SU-DHL-6 (cell line): ENCODE measurements around the gene POLR1A.

Experiments used
- H2AFZ ChIP-seq: fragments of 200-600 bp; sonication (generic); 2 replicates; pipeline ENCODE4 v1.6.1; 2014; ENCODE audit warnings: low read depth, mild to moderate bottlenecking, moderate library complexity, mixed read lengths, antibody characterized with exemption, low read length; ENCODE audit not compliant: severe bottlenecking
- H3F3A ChIP-seq: fragments of 200-600 bp; shearing (Covaris generic); 2 replicates; pipeline ENCODE4 v1.6.0; 2016; ENCODE audit warnings: antibody characterized with exemption, mild to moderate bottlenecking; ENCODE audit not compliant: insufficient read depth
- H3K27ac ChIP-seq: fragments of 200-600 bp; sonication (generic); 2 replicates; pipeline ENCODE4 v1.5.1; 2016; ENCODE audit warnings: low read depth, mild to moderate bottlenecking, low read length, moderate library complexity, mixed read lengths
- H3K27me3 ChIP-seq: fragments of 200-600 bp; sonication (generic), shearing (Covaris generic); 2 replicates; pipeline ENCODE4 v1.6.0; 2014; ENCODE audit warnings: mild to moderate bottlenecking, low read length
- H3K36me3 ChIP-seq: fragments of 200-600 bp; sonication (generic); 2 replicates; pipeline ENCODE4 v1.6.1; 2014; ENCODE audit warnings: mild to moderate bottlenecking, low read length, mixed read lengths
- H3K4me2 ChIP-seq: fragments of 300-600, 200-600 bp; shearing (Covaris generic), sonication (generic); 2 replicates; pipeline ENCODE4 v1.6.0; 2014; ENCODE audit warnings: low read length, low read depth, mild to moderate bottlenecking; ENCODE audit not compliant: poor library complexity, severe bottlenecking
- H3K4me3 ChIP-seq: fragments of 200-600 bp; sonication (generic); 2 replicates; pipeline ENCODE4 v1.5.1; 2014; ENCODE audit warnings: antibody characterized with exemption, low read length, mild to moderate bottlenecking, mixed read lengths; ENCODE audit not compliant: insufficient read depth, poor library complexity, severe bottlenecking
- H3K79me2 ChIP-seq: fragments of 200-600 bp; sonication (generic); 2 replicates; pipeline ENCODE4 v1.6.1; 2014; ENCODE audit warnings: mild to moderate bottlenecking, low read length, moderate library complexity; ENCODE audit not compliant: insufficient read depth
- H3K9ac ChIP-seq: fragments of 200-600 bp; sonication (generic); 2 replicates; pipeline ENCODE4 v1.7.0; 2014; ENCODE audit warnings: mild to moderate bottlenecking, low read length
- H3K9me2 ChIP-seq: fragments of 200-600 bp; sonication (generic); replicated peaks from 2 replicates; pipeline ENCODE4 v1.6.1; 2014; ENCODE audit warnings: low read length; ENCODE audit not compliant: insufficient read depth
- H3K9me3 ChIP-seq: fragments of 200-600 bp; sonication (generic); 2 replicates; pipeline ENCODE4 v1.6.1; 2014; ENCODE audit warnings: low read length, mixed read lengths; ENCODE audit not compliant: insufficient read depth
- H4K20me1 ChIP-seq: fragments of 200-600 bp; sonication (generic); 2 replicates; pipeline ENCODE4 v1.6.1; 2014; ENCODE audit warnings: low read depth, mild to moderate bottlenecking, antibody characterized with exemption, low read length, moderate library complexity, mixed read lengths
- EZH2phosphoT487 ChIP-seq: fragments of 200-600 bp; sonication (generic), shearing (Covaris generic); conservative IDR thresholded peaks from 2 replicates; pipeline ENCODE4 v1.6.1; 2018; ENCODE audit warnings: mild to moderate bottlenecking, antibody characterized with exemption, low read length, moderate library complexity, mixed read lengths
- TF ChIP-seq, protein P1 (sequence below): fragments of 200-600 bp; sonication (generic); IDR thresholded peaks from one replicate; pipeline ENCODE4 v1.5.1; 2017; ENCODE audit warnings: antibody characterized with exemption, mild to moderate bottlenecking, low read length, moderate library complexity; ENCODE audit not compliant: insufficient read depth, poor library complexity, severe bottlenecking

The POLR1A gene

DNA sequence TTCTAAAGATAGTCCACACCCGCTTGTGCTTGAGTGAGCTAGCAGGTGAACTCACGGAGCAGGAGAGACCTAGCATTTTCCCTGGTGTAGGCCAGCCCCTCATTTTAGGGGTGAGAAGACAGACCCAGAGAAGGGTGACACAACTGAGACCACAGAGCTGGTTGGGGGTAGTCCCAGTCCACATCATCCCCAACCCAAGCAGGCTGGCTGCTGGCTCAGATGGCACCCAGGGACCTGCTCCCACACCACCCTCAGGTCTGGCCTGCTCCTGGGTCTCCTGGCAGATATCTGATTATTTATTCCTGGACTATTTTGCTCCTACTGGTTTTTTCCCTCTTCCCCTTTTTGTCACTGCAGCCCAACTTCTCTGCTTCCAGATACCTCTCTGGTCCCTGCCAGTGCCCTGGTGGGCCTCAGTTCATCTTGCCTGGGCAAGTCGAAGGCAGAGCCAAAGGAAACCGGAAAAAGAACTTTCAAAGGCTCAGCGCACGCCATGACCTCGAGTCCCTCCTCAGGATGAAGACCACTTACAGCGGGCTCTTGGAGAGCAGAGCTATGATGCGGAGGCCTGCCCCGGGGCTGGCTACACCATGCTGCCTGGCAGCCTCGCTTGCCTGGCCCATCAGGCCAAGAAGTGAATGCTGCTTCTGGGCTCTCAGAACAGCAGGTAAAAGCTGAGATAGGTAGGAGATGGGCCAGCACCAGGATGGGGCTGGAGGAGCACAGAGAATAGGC is 72.7 kb downstream of the POLR1A start:
- no peak for TF ChIP-seq EZH2phosphoT487
- TF ChIP-seq, protein P1, sequence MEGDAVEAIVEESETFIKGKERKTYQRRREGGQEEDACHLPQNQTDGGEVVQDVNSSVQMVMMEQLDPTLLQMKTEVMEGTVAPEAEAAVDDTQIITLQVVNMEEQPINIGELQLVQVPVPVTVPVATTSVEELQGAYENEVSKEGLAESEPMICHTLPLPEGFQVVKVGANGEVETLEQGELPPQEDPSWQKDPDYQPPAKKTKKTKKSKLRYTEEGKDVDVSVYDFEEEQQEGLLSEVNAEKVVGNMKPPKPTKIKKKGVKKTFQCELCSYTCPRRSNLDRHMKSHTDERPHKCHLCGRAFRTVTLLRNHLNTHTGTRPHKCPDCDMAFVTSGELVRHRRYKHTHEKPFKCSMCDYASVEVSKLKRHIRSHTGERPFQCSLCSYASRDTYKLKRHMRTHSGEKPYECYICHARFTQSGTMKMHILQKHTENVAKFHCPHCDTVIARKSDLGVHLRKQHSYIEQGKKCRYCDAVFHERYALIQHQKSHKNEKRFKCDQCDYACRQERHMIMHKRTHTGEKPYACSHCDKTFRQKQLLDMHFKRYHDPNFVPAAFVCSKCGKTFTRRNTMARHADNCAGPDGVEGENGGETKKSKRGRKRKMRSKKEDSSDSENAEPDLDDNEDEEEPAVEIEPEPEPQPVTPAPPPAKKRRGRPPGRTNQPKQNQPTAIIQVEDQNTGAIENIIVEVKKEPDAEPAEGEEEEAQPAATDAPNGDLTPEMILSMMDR: no peak
- Histone ChIP-seq H3F3A (peaks cover 25% of the 10 kb centered on the region), H3K4me2 (no peak overlapping the region), H3K9ac (no peak overlapping the region), H3K9me3 (no peaks in the 10 kb centered on the region), H4K20me1 (no peaks in the 10 kb centered on the region), H3K27me3 (no peaks in the 10 kb centered on the region), H3K4me3 (no peak overlapping the region), H2AFZ (no peak overlapping the region), H3K36me3 (no peaks in the 10 kb centered on the region), H3K27ac (no peak overlapping the region), H3K79me2 (no peaks in the 10 kb centered on the region), H3K9me2 (no peaks in the 10 kb centered on the region)

DNA sequence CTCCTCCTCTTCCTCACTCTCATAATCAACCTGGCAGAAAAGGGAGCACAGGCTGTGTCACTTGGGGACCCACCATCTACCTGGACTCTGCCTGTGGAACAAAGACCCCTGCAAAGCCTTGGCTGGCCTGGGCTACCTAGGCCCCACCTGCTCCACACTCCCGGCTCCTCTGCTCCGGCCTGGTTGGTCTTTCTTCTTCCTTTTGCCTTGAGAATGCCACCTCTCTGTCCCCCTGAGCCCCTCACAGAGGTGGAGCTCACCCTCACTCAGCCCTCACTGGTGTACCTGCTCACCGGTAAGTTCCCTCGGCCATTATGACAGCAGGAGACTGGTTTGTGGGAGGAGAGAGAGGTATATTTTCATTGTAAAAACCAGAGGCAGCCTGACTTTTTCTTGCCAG is 74.1 kb downstream of the POLR1A start:
- Histone ChIP-seq H3K79me2 (no peaks in the 10 kb centered on the region), H4K20me1 (no peaks in the 10 kb centered on the region), H3K9ac (no peak overlapping the region), H2AFZ (no peak overlapping the region), H3K36me3 (no peaks in the 10 kb centered on the region), H3K4me3 (no peak overlapping the region), H3K27ac (no peak overlapping the region), H3F3A (peaks cover 11% of the 10 kb centered on the region), H3K9me2 (no peaks in the 10 kb centered on the region), H3K27me3 (no peaks in the 10 kb centered on the region), H3K9me3 (no peaks in the 10 kb centered on the region), H3K4me2 (no peak overlapping the region)
- no peak for TF ChIP-seq EZH2phosphoT487
- TF ChIP-seq, protein P1: no peak

DNA sequence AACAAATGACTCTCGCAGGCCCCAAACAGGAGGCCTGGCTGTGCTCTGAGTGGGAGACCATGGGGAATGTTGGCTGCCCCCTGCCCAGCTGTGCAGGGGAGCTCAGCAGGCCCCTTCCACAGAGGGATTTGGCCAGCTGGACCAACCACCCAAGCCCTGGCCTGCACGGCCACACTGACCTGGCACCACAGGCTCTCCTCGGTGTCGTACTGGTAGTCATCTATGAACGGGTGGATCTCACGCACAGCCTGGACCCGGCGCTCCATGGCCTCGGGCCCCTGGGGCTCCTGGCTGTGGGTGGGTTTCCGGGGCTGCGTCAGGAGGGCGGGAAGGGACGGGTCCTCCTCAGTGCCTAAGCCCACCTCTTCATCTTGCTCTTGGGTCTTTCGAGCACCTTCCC is 74.5 kb downstream of the POLR1A start:
- no peak overlapping the region for H3K9ac ChIP-seq
- H3F3A ChIP-seq: peaks cover 6% of the 10 kb centered on the region
- no peaks in the 10 kb centered on the region for H3K36me3 ChIP-seq
- H3K27me3 ChIP-seq: no peaks in the 10 kb centered on the region
- no peaks in the 10 kb centered on the region for H3K9me3 ChIP-seq
- no peak overlapping the region for H3K27ac ChIP-seq
- H3K4me3 ChIP-seq: no peak overlapping the region
- no peaks in the 10 kb centered on the region for H4K20me1 ChIP-seq
- no peaks in the 10 kb centered on the region for H3K9me2 ChIP-seq
- no peak overlapping the region for H2AFZ ChIP-seq
- TF ChIP-seq EZH2phosphoT487: no peak
- TF ChIP-seq, protein P1: no peak
- H3K4me2 ChIP-seq: no peak overlapping the region
- H3K79me2 ChIP-seq: no peaks in the 10 kb centered on the region
